Measurements from ENCODE around the gene ZNF423. TPM values are rescaled to one million over a fixed set of nuclear protein-coding genes. Genes with fewer than 3 reads are reported as not detected.
"Not testable (repeated sequence)": the region's sequence is repeated elsewhere in the genome, so short reads cannot be mapped to it uniquely, and the experiment has no call there.

ZNF423 gene
- polyA plus RNA-seq, 4 donors: 0.54 to 10.3 (median 2.9) TPM; not detected in 1

DNA sequence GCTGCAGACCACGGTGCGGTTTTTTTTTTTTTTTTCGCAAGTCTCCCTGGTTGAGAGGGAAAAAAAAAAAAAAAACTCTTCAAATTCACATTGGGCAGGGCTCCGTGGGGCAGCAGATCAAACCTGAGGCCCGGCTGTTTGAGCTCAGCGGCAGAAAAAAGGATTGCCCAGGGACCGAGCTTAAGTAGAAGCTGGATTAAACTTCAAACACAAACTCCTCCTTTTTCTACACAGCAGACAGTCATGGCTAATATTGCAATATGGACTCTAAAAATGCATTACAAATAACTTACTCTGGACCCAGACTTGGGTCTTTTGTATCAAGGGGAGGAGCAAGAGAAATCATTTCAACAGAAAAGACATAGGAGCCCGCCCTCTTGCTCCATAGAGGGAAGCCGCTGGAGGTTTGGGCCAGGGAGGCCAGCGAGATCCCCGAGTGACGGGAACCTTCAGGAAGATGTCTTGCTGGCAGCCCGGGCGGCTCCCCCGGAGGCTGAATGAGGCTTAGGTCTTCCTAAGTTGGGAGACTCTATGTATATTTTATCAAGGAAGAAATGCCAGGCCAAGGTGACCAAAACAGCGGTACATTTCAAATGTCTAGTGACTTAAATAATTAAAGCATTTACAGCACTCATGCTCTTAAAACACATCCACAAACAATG lies 167.7 kb downstream of the ZNF423 start:
- no peaks in the 10 kb centered on the region for H3K27me3 ChIP-seq (ENCODE audit: control insufficient read depth in 3 of 3, insufficient read depth in 3 of 3, low read length in 3 of 3)
- peaks cover 0 to 12% (median 0%) of the 10 kb centered on the region in 3 donors for H3K36me3 ChIP-seq (ENCODE audit: control insufficient read depth in 3 of 3, insufficient read depth in 2 of 3, low read depth in 1 of 3, low read length in 3 of 3)
- H3K27ac ChIP-seq (ENCODE audit: low read depth in 1 of 3, low read length in 2 of 3): no peak overlapping the region
- DNase-seq: no peak
- 78 to 85% (median 83%) methylated on average over 15 to 16 of the region's 16 CpGs for WGBS, 3 donors
- no peaks in the 10 kb centered on the region for H3K9me3 ChIP-seq (ENCODE audit: control insufficient read depth in 2 of 2, insufficient read depth in 1 of 2, low read depth in 1 of 2, low read length in 1 of 2)
- FAIRE-seq: no peak
- H3K4me1 ChIP-seq (ENCODE audit: control insufficient read depth in 3 of 3, insufficient read depth in 2 of 3, low read depth in 1 of 3, low read length in 2 of 3): no peaks in the 10 kb centered on the region
- H3K4me3 ChIP-seq (ENCODE audit: low read depth in 1 of 3, low read length in 3 of 3): no peak overlapping the region

DNA sequence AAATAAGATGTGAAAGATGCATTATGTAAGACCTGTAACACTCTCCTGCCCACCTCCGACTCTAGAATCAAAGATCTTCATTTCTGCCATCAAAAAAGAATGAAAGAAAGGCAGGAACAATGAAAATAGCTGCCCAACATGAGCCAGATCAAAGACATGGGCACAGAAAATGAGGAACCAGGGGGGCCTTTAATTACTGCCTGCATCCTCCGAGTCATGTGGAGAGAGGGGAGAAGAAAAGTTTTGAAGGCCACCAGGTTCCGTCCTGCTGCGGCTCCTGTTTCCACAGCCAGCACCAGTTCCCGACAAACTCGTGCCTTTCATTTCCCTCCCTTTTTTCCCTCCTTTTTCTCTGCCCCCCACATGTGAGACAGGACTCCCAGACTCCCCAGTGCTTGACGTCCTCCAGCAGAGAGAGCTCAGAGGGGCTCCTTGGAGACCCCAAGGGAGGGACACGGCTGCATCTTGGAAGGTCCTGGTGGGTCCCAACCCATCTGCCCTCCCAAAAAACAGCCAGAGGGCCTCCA lies 168.4 kb downstream of the ZNF423 start:
- FAIRE-seq (no peak), DNase-seq (no peak)
- Histone ChIP-seq H3K4me1 (ENCODE audit: control insufficient read depth in 3 of 3, insufficient read depth in 2 of 3, low read depth in 1 of 3, low read length in 2 of 3) (no peaks in the 10 kb centered on the region), H3K4me3 (ENCODE audit: low read depth in 1 of 3, low read length in 3 of 3) (no peak overlapping the region), H3K27me3 (ENCODE audit: control insufficient read depth in 3 of 3, insufficient read depth in 3 of 3, low read length in 3 of 3) (peaks cover 0 to under 1% (median 0%) of the 10 kb centered on the region in 3 donors), H3K27ac (ENCODE audit: low read depth in 1 of 3, low read length in 2 of 3) (no peak overlapping the region), H3K9me3 (ENCODE audit: control insufficient read depth in 2 of 2, insufficient read depth in 1 of 2, low read depth in 1 of 2, low read length in 1 of 2) (no peaks in the 10 kb centered on the region), H3K36me3 (ENCODE audit: control insufficient read depth in 3 of 3, insufficient read depth in 2 of 3, low read depth in 1 of 3, low read length in 3 of 3) (peaks cover 0 to 12% (median 0%) of the 10 kb centered on the region in 3 donors)
- WGBS, 3 donors: 61 to 63% (median 63%) methylated on average over 8 of the region's 8 CpGs

DNA sequence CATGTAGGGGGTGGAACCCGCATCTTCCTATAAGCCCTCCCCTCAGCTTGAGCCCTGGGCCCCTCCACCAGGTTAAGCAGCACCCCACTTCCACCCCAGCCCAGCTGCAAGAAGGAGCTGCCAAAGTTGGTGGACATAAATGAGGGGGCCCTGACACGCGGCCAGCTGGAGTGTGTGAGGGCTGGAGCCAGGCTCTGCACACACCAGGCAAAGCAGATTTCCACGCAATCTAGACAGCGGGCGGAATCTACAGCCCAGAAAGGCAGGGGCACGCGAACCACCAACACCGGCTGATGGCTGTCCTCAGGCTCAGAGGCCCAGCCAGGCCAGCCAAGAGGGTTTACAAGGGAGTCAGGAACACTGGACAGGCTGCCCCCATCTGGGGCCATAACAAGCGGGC lies 171.2 kb downstream of the ZNF423 start:
- Histone ChIP-seq H3K27ac (ENCODE audit: low read depth in 1 of 3, low read length in 2 of 3) (no peak overlapping the region), H3K36me3 (ENCODE audit: control insufficient read depth in 3 of 3, insufficient read depth in 2 of 3, low read depth in 1 of 3, low read length in 3 of 3) (peaks cover 0 to 11% (median 0%) of the 10 kb centered on the region in 3 donors), H3K9me3 (ENCODE audit: control insufficient read depth in 2 of 2, insufficient read depth in 1 of 2, low read depth in 1 of 2, low read length in 1 of 2) (peaks cover 0 to 9% of the 10 kb centered on the region in 2 donors), H3K4me3 (ENCODE audit: low read depth in 1 of 3, low read length in 3 of 3) (no peak overlapping the region), H3K27me3 (ENCODE audit: control insufficient read depth in 3 of 3, insufficient read depth in 3 of 3, low read length in 3 of 3) (peaks cover 0 to 2% (median 0%) of the 10 kb centered on the region in 3 donors), H3K4me1 (ENCODE audit: control insufficient read depth in 3 of 3, insufficient read depth in 2 of 3, low read depth in 1 of 3, low read length in 2 of 3) (no peaks in the 10 kb centered on the region)
- DNase-seq (no peak), FAIRE-seq (no peak)
- 85 to 90% (median 86%) methylated on average over 10 of the region's 10 CpGs for WGBS, 3 donors

DNA sequence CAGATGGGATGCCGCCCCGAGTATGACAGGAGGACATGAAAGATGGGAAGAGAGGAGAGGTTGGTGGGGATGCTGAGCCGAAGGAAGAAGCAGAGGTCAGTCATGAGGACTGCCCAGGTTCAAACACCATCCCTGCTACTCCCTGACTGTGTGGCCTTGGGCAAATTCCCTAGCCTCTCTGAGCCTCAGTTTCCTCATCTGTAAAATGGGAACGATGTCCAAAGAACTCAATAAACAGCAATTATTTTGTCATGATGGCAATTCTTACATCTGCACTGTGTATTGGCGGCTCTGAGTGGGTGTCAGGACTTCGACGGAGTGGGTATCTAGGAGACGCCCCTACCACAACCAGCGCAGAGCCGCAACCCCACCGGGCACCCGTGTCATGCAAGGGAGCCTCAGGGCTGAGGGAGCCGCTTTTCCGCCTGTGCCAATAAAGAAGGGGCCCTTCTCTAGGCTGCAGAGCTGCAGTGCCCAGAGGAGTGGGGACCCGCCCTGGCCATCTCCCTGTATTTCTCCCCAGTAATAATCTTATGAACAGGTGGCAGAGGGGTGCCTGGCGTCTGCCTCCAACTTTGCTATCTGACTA lies 173.2 kb downstream of the ZNF423 start:
- 87 to 92% (median 89%) methylated on average over 16 of the region's 16 CpGs for WGBS, 3 donors
- FAIRE-seq (no peak), DNase-seq (no peak)
- no peak overlapping the region for H3K27ac ChIP-seq (ENCODE audit: low read depth in 1 of 3, low read length in 2 of 3)
- peaks cover 0 to 9% of the 10 kb centered on the region in 2 donors for H3K9me3 ChIP-seq (ENCODE audit: control insufficient read depth in 2 of 2, insufficient read depth in 1 of 2, low read depth in 1 of 2, low read length in 1 of 2)
- H3K27me3 ChIP-seq (ENCODE audit: control insufficient read depth in 3 of 3, insufficient read depth in 3 of 3, low read length in 3 of 3): peaks cover 0 to 2% (median 0%) of the 10 kb centered on the region in 3 donors
- H3K4me1 ChIP-seq (ENCODE audit: control insufficient read depth in 3 of 3, insufficient read depth in 2 of 3, low read depth in 1 of 3, low read length in 2 of 3): no peaks in the 10 kb centered on the region
- H3K36me3 ChIP-seq (ENCODE audit: control insufficient read depth in 3 of 3, insufficient read depth in 2 of 3, low read depth in 1 of 3, low read length in 3 of 3): peaks cover 0 to 7% (median 0%) of the 10 kb centered on the region in 3 donors
- no peak overlapping the region for H3K4me3 ChIP-seq (ENCODE audit: low read depth in 1 of 3, low read length in 3 of 3)

DNA sequence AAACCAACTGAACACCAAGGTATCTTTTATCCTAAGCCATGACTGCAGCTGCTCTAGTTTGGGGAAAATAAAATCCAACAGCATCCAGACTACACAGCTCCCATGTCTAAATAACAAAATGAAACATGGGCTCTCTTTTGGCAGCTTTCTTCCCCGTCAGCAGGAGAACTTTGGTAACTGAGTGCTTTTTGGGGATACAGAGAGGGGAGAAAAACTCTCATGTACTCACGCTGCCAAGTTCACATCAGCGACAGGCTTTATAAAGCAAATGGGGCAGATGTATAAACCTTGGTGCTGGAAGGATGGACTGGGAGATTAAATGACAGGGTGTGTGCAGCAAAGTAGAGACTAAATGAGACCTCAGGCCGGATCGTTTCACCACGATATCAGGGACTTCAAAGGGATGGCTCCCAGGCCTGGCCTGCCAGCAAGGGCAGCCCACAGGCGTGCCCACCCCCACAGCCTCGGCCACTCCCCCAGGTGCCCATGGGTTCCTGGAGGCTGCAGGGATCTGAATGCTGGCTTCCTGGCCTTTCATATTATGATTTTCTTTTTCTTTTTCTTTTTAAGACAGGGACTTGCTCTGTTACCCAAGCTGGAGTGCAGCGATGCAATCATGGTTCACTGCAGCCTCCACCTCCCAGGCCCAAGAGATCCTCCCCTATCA lies 174.6 kb downstream of the ZNF423 start:
- no peak for FAIRE-seq
- Histone ChIP-seq H3K27me3 (ENCODE audit: control insufficient read depth in 3 of 3, insufficient read depth in 3 of 3, low read length in 3 of 3) (peaks cover 0 to 2% (median 0%) of the 10 kb centered on the region in 3 donors), H3K4me3 (ENCODE audit: low read depth in 1 of 3, low read length in 3 of 3) (no peak overlapping the region), H3K27ac (ENCODE audit: low read depth in 1 of 3, low read length in 2 of 3) (no peak overlapping the region), H3K4me1 (ENCODE audit: control insufficient read depth in 3 of 3, insufficient read depth in 2 of 3, low read depth in 1 of 3, low read length in 2 of 3) (no peaks in the 10 kb centered on the region), H3K9me3 (ENCODE audit: control insufficient read depth in 2 of 2, insufficient read depth in 1 of 2, low read depth in 1 of 2, low read length in 1 of 2) (peaks cover 0 to 9% of the 10 kb centered on the region in 2 donors), H3K36me3 (ENCODE audit: control insufficient read depth in 3 of 3, insufficient read depth in 2 of 3, low read depth in 1 of 3, low read length in 3 of 3) (peaks cover 0 to 6% (median 0%) of the 10 kb centered on the region in 3 donors)
- DNase-seq: no peak
- 67 to 81% (median 72%) methylated on average over 9 of the region's 9 CpGs for WGBS, 3 donors

DNA sequence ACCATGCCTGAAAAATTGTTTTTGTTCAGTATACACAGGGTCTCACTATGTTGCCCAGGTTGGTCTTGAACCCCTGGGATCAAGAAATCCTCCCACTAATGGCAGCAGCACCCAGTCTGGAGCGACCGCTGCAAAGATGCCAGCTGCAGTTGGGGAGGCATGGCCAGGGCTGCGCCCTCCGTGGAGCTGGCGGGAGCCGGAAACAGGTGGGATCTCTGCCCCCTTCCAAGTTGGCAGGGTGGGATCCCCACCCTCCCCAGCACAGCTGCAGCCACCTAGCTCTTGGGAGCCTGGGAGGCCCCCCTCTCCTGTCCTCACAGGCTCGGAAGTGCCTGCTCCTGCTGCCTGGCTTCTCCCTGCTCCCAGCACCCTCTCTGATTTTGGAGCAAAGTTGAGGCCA lies 176.8 kb downstream of the ZNF423 start:
- Histone ChIP-seq H3K9me3 (ENCODE audit: control insufficient read depth in 2 of 2, insufficient read depth in 1 of 2, low read depth in 1 of 2, low read length in 1 of 2) (peaks cover 0 to 9% of the 10 kb centered on the region in 2 donors), H3K36me3 (ENCODE audit: control insufficient read depth in 3 of 3, insufficient read depth in 2 of 3, low read depth in 1 of 3, low read length in 3 of 3) (peaks cover 0 to 3% (median 0%) of the 10 kb centered on the region in 3 donors), H3K4me3 (ENCODE audit: low read depth in 1 of 3, low read length in 3 of 3) (no peak overlapping the region), H3K4me1 (ENCODE audit: control insufficient read depth in 3 of 3, insufficient read depth in 2 of 3, low read depth in 1 of 3, low read length in 2 of 3) (no peaks in the 10 kb centered on the region), H3K27me3 (ENCODE audit: control insufficient read depth in 3 of 3, insufficient read depth in 3 of 3, low read length in 3 of 3) (peaks cover 0 to 2% (median 0%) of the 10 kb centered on the region in 3 donors), H3K27ac (ENCODE audit: low read depth in 1 of 3, low read length in 2 of 3) (no peak overlapping the region)
- 91 to 93% (median 93%) methylated on average over 7 of the region's 7 CpGs for WGBS, 3 donors
- FAIRE-seq (no peak), DNase-seq (no peak)

DNA sequence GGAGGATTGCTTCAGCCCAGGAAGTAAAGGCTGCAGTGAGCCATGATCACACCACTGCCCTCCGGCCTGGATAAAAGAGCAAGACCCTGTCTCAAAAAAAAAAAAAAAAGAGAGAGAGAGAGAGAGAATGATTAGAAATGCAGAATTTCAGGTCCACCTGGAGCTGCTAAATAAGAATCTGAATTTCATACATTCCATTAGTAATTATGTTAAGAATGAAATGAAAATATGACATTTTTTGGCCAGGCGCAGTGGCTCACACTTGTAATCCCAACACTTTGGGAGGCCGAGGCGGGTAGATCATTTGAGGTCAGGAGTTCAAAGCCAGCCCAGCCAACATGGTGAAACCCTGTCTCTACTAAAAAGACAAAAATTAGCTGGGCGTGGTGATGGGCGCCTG lies 178.3 kb downstream of the ZNF423 start:
- WGBS, 3 donors: 71 to 88% (median 79%) methylated on average over 6 of the region's 6 CpGs
- FAIRE-seq: not testable (repeated sequence)

DNA sequence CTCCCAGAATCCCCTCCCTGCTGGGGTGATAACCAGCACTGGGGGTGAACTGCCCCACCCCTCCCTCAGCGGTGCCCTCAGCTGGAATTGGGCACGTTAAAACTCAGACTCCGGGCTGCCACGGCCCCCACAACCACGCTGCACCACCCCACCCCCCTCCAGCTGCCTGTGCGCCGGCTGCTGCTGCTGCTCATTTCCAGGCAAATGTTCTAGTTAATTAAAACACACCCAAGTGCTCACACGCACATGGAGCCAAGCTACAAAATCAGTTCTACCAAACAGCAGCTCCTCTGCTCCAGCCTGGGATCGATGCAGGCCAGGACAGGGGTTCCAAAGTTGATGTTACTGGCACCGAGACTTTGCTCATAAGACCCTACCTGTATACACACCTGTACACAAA lies 180.5 kb downstream of the ZNF423 start:
- H3K4me1 ChIP-seq (ENCODE audit: control insufficient read depth in 3 of 3, insufficient read depth in 2 of 3, low read depth in 1 of 3, low read length in 2 of 3): no peaks in the 10 kb centered on the region
- H3K27me3 ChIP-seq (ENCODE audit: control insufficient read depth in 3 of 3, insufficient read depth in 3 of 3, low read length in 3 of 3): no peaks in the 10 kb centered on the region
- peaks cover 0 to 3% (median 0%) of the 10 kb centered on the region in 3 donors for H3K36me3 ChIP-seq (ENCODE audit: control insufficient read depth in 3 of 3, insufficient read depth in 2 of 3, low read depth in 1 of 3, low read length in 3 of 3)
- DNase-seq: no peak
- no peak overlapping the region for H3K27ac ChIP-seq (ENCODE audit: low read depth in 1 of 3, low read length in 2 of 3)
- H3K9me3 ChIP-seq (ENCODE audit: control insufficient read depth in 2 of 2, insufficient read depth in 1 of 2, low read depth in 1 of 2, low read length in 1 of 2): peaks cover 0 to 6% of the 10 kb centered on the region in 2 donors
- H3K4me3 ChIP-seq (ENCODE audit: low read depth in 1 of 3, low read length in 3 of 3): no peak overlapping the region
- FAIRE-seq: no peak
- 44 to 64% (median 51%) methylated on average over 10 of the region's 10 CpGs for WGBS, 3 donors

More for the DNA sequence above, 178.3 kb downstream of the ZNF423 start:
- H3K27me3 ChIP-seq (ENCODE audit: control insufficient read depth in 3 of 3, insufficient read depth in 3 of 3, low read length in 3 of 3); H3K4me1 ChIP-seq (ENCODE audit: control insufficient read depth in 3 of 3, insufficient read depth in 2 of 3, low read depth in 1 of 3, low read length in 2 of 3); H3K9me3 ChIP-seq (ENCODE audit: control insufficient read depth in 2 of 2, insufficient read depth in 1 of 2, low read depth in 1 of 2, low read length in 1 of 2); H3K27ac ChIP-seq (ENCODE audit: low read depth in 1 of 3, low read length in 2 of 3); DNase-seq; H3K36me3 ChIP-seq (ENCODE audit: control insufficient read depth in 3 of 3, insufficient read depth in 2 of 3, low read depth in 1 of 3, low read length in 3 of 3); H3K4me3 ChIP-seq (ENCODE audit: low read depth in 1 of 3, low read length in 3 of 3): not testable (repeated sequence)

All from small intestine (tissue), 7 donors.